Liver (tissue), 9 donors: ENCODE data around the gene GPR176. TPM values are rescaled to one million over a fixed set of nuclear protein-coding genes. Genes with fewer than 3 reads are reported as not detected.

Source experiments
- DNase-seq: peaks from one replicate; pipeline ENCODE4 v3.0.0-alpha.2; 2017; ENCODE audit warnings: low spot score
- H3K27ac ChIP-seq, 2 donors: one replicate each; pipeline ENCODE4 v1.7.0; 2013; ENCODE audit warnings: inconsistent platforms in 2 of 2, low read length in 2 of 2, control low read depth in 1 of 2, low read depth in 1 of 2, mild to moderate bottlenecking in 1 of 2
- H3K27me3 ChIP-seq, 4 donors: one replicate each; pipeline versions ENCODE4 v1.6.1 to v1.7.0; 2013; ENCODE audit warnings: low read length in 3 of 4, inconsistent platforms in 1 of 4, mild to moderate bottlenecking in 1 of 4, moderate library complexity in 1 of 4; ENCODE audit not compliant: control insufficient read depth in 4 of 4, insufficient read depth in 4 of 4
- H3K36me3 ChIP-seq, 4 donors: one replicate each; pipeline versions ENCODE4 v1.6.1 to v1.7.0; 2013; ENCODE audit warnings: low read length in 3 of 4, mild to moderate bottlenecking in 3 of 4, low read depth in 1 of 4, moderate library complexity in 1 of 4; ENCODE audit not compliant: control insufficient read depth in 4 of 4, insufficient read depth in 3 of 4
- H3K4me1 ChIP-seq, 4 donors: one replicate each; pipeline versions ENCODE4 v1.6.1 to v1.7.0; 2013; ENCODE audit warnings: low read length in 3 of 4, mild to moderate bottlenecking in 3 of 4, moderate library complexity in 1 of 4; ENCODE audit not compliant: control insufficient read depth in 4 of 4, insufficient read depth in 4 of 4
- H3K4me3 ChIP-seq, 3 donors: one replicate each; pipeline versions ENCODE4 v1.6.1 to v1.7.0; 2013; ENCODE audit warnings: low read length in 3 of 3, control low read depth in 1 of 3, low read depth in 1 of 3, mild to moderate bottlenecking in 1 of 3
- H3K9ac ChIP-seq, 2 donors: one replicate each; pipeline ENCODE4 v1.7.0; 2013; ENCODE audit warnings: low read length in 2 of 2, mild to moderate bottlenecking in 2 of 2, moderate library complexity in 2 of 2, control low read depth in 1 of 2, low read depth in 1 of 2
- H3K9me3 ChIP-seq, 4 donors: one replicate each; pipeline versions ENCODE4 v1.6.1 to v1.7.0; 2013; ENCODE audit warnings: low read length in 3 of 4; ENCODE audit not compliant: control insufficient read depth in 4 of 4
- CTCF ChIP-seq: fragments of 150-350 bp; IDR thresholded peaks from 2 replicates; pipeline ENCODE4 v1.5.1; 2017; ENCODE audit warnings: improper control_type of control experiment, low read depth, low read length; ENCODE audit not compliant: missing input control
- EGR1 ChIP-seq, 2 donors: IDR thresholded peaks; 2 replicates each; pipeline ENCODE4 v1.6.1; 2016 to 2018; ENCODE audit warnings: antibody characterized with exemption in 2 of 2, low read depth in 2 of 2
- FOXA1 ChIP-seq: IDR thresholded peaks from 2 replicates; pipeline ENCODE4 v1.6.1; 2016; ENCODE audit warnings: antibody characterized with exemption
- GABPA ChIP-seq, 2 donors: IDR thresholded peaks in 1 of 2; conservative IDR thresholded peaks in 1 of 2; 2 replicates each; pipeline ENCODE4 v1.6.1; 2016; ENCODE audit warnings: antibody characterized with exemption in 2 of 2, mild to moderate bottlenecking in 1 of 2, moderate library complexity in 1 of 2
- HNF4G ChIP-seq: IDR thresholded peaks from 2 replicates; pipeline ENCODE4 v1.6.1; 2016; ENCODE audit warnings: antibody characterized with exemption
- JUND ChIP-seq, 2 donors: IDR thresholded peaks; 2 replicates each; pipeline ENCODE4 v1.6.1; 2016; ENCODE audit warnings: antibody characterized with exemption in 2 of 2
- NR2F2 ChIP-seq: IDR thresholded peaks from 2 replicates; pipeline ENCODE4 v1.6.1; 2016; ENCODE audit warnings: antibody characterized with exemption
- RAD21 ChIP-seq, 2 donors: IDR thresholded peaks; 2 replicates each; pipeline ENCODE4 v1.6.1; 2016; ENCODE audit warnings: antibody characterized with exemption in 2 of 2, mild to moderate bottlenecking in 2 of 2
- RXRA ChIP-seq, 2 donors: IDR thresholded peaks; 2 replicates each; pipeline ENCODE4 v1.6.1; 2017 to 2018; ENCODE audit warnings: antibody characterized with exemption in 2 of 2, mild to moderate bottlenecking in 1 of 2
- TAF1 ChIP-seq: conservative IDR thresholded peaks from 2 replicates; pipeline ENCODE4 v1.6.1; 2016; ENCODE audit warnings: antibody characterized with exemption, mild to moderate bottlenecking
- YY1 ChIP-seq: IDR thresholded peaks from 2 replicates; pipeline ENCODE4 v1.6.1; 2016; ENCODE audit warnings: antibody characterized with exemption, mild to moderate bottlenecking
- ZBTB33 ChIP-seq: IDR thresholded peaks from 2 replicates; pipeline ENCODE4 v1.6.1; 2016; ENCODE audit warnings: antibody characterized with exemption
- WGBS: extraction: QIAGEN DNeasy Blood & Tissue Kit; methylation state at CpG from one replicate; pipeline ENCODE4 v1.1.7; 2013; 5-methylcytosine and 5-hydroxymethylcytosine counted together
- polyA plus RNA-seq, 2 donors: library from polyadenylated mRNA; stranded (reverse) in 1 of 2; unstranded in 1 of 2; fragments of 200-250 nt in 1 of 2; fragments of >200 nt in 1 of 2; fragmentation: Nextera tagmentation in 1 of 2; extraction: Ambion mirVana in 1 of 2; gene quantifications; one replicate each; pipeline versions ENCODE4 v1.2.1 to v1.2.3, GENCODE V29; 2013 to 2015
- total RNA-seq, 2 donors: library from RNA; depleted of rRNA; stranded (reverse); fragments of >200 nt; gene quantifications; one replicate each; pipeline ENCODE4 v1.2.3, GENCODE V29; 2014
- TF ChIP-seq, protein P1 (sequence below): IDR thresholded peaks from 2 replicates; pipeline ENCODE4 v1.6.1; 2016; ENCODE audit warnings: antibody characterized with exemption, mild to moderate bottlenecking
- donor health status: healthy.
- donor health status: healthy.
- donor health status: healthy.
- donor health status: healthy.
- donor health status: healthy.

GPR176 gene
- total and polyA plus RNA-seq, 4 donors, result 0.44 to 1.7 (median 1.4) TPM

DNA sequence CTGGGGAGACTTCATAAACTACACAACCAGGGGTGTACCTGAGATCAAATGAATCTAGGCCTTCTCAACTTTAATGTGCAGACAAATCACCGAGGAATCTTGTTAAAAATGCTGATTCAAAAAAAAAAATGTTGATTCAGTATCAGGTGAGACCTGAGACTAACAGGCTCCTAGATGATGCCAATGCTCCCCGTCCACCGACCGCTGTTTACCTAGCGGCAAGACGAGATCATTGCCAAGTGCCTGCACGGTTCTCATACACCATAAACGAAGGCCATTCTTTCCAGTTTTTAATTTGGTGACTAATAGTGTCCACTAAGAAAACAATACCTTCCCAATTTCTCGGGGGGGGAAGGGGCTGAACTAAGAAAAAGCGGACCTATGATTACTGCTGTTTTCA, 134.9 kb downstream of the GPR176 start (continued):
- no peak for TF ChIP-seq ZBTB33
- TF ChIP-seq FOXA1, result no peak
- no peak for TF ChIP-seq RXRA (IDR thresholded peaks at IDR 0.05)
- no peak for TF ChIP-seq CTCF
- TF ChIP-seq NR2F2, result no peak
- TF ChIP-seq GABPA (IDR thresholded peaks at IDR 0.05 in 1 of 2, conservative IDR thresholded peaks at IDR 0.05 in 1 of 2), result no peak
- TF ChIP-seq HNF4G, result no peak
- TF ChIP-seq TAF1, result no peak
- TF ChIP-seq JUND (IDR thresholded peaks at IDR 0.05), result no peak
- no peak for TF ChIP-seq RAD21 (IDR thresholded peaks at IDR 0.05)

DNA sequence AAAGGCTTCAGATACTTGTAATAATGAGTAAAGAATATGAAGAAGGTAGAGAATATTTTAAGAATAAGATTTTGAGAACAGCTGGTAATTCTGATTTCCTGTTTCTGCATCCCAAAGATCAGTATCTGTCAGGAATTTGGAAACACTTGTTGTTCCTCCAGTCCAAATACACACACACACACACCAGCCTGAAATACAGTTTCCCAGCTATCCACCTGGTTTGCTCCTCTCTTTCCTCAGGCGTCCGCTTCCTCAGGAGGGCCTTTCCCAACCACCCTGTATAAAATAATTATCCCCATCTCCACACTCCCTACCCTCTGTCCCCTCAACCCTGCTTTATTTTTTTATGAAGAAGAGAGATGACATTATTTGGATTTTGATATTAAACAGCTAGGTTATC, 135.4 kb downstream of the GPR176 start:
- no peaks in the 10 kb centered on the region for H3K27me3 ChIP-seq
- H3K27ac ChIP-seq, result no peak overlapping the region
- no peak for TF ChIP-seq GABPA (IDR thresholded peaks at IDR 0.05 in 1 of 2, conservative IDR thresholded peaks at IDR 0.05 in 1 of 2)
- TF ChIP-seq YY1, result no peak
- TF ChIP-seq, protein P1, sequence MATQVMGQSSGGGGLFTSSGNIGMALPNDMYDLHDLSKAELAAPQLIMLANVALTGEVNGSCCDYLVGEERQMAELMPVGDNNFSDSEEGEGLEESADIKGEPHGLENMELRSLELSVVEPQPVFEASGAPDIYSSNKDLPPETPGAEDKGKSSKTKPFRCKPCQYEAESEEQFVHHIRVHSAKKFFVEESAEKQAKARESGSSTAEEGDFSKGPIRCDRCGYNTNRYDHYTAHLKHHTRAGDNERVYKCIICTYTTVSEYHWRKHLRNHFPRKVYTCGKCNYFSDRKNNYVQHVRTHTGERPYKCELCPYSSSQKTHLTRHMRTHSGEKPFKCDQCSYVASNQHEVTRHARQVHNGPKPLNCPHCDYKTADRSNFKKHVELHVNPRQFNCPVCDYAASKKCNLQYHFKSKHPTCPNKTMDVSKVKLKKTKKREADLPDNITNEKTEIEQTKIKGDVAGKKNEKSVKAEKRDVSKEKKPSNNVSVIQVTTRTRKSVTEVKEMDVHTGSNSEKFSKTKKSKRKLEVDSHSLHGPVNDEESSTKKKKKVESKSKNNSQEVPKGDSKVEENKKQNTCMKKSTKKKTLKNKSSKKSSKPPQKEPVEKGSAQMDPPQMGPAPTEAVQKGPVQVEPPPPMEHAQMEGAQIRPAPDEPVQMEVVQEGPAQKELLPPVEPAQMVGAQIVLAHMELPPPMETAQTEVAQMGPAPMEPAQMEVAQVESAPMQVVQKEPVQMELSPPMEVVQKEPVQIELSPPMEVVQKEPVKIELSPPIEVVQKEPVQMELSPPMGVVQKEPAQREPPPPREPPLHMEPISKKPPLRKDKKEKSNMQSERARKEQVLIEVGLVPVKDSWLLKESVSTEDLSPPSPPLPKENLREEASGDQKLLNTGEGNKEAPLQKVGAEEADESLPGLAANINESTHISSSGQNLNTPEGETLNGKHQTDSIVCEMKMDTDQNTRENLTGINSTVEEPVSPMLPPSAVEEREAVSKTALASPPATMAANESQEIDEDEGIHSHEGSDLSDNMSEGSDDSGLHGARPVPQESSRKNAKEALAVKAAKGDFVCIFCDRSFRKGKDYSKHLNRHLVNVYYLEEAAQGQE, result no peak
- TF ChIP-seq ZBTB33, result no peak
- TF ChIP-seq EGR1 (IDR thresholded peaks at IDR 0.05; ENCODE audit: low read depth in 2 of 2), result no peak
- DNase-seq, result no peak
- H3K36me3 ChIP-seq, result no peaks in the 10 kb centered on the region
- WGBS, result 87% methylated on average over 2 of the region's 2 CpGs
- H3K9me3 ChIP-seq, result no peaks in the 10 kb centered on the region
- no peak overlapping the region for H3K9ac ChIP-seq
- H3K4me1 ChIP-seq, result peaks cover 3 to 22% (median 8%) of the 10 kb centered on the region in 4 donors
- no peak overlapping the region for H3K4me3 ChIP-seq
